Measurements from ENCODE around the gene UQCRQ.

DNA sequence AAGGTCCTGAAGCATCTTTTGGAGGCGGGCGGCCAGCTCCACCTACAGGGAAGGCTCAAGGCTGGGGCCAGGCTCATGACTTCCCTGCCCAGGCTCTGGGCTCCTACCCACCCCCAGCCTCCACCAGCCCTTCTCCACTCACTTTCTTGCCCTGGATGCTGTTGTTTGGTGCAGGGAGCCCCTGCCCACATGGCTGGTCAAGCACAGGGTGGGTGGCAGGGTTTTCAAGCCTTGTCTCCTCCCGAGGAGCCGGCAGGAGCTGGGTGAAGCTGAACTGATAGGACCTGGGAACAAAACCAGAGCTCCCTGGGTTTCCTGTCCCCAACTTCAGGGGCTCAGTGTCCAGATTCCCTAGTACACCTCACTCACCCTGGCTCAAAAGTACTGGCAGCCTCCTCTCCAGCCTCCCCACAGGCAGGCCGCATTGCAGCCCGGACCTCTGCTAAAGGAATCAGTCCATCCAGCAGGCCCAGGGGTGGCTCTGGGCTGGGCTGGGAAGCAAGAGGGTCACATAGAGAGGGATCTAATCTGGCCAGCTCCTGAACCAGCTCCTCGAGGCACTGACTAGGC is 42.9 kb upstream of the UQCRQ start:
- TF ChIP-seq, protein P1, sequence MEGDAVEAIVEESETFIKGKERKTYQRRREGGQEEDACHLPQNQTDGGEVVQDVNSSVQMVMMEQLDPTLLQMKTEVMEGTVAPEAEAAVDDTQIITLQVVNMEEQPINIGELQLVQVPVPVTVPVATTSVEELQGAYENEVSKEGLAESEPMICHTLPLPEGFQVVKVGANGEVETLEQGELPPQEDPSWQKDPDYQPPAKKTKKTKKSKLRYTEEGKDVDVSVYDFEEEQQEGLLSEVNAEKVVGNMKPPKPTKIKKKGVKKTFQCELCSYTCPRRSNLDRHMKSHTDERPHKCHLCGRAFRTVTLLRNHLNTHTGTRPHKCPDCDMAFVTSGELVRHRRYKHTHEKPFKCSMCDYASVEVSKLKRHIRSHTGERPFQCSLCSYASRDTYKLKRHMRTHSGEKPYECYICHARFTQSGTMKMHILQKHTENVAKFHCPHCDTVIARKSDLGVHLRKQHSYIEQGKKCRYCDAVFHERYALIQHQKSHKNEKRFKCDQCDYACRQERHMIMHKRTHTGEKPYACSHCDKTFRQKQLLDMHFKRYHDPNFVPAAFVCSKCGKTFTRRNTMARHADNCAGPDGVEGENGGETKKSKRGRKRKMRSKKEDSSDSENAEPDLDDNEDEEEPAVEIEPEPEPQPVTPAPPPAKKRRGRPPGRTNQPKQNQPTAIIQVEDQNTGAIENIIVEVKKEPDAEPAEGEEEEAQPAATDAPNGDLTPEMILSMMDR (IDR thresholded peaks at IDR 0.05), result no peak
- no peak for TF ChIP-seq POLR2A (IDR thresholded peaks at IDR 0.05)

All from esophagus squamous epithelium (tissue), 4 donors.